ENCODE results near the gene SCNM1.

The SCNM1 gene, protein sequence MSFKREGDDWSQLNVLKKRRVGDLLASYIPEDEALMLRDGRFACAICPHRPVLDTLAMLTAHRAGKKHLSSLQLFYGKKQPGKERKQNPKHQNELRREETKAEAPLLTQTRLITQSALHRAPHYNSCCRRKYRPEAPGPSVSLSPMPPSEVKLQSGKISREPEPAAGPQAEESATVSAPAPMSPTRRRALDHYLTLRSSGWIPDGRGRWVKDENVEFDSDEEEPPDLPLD

DNA sequence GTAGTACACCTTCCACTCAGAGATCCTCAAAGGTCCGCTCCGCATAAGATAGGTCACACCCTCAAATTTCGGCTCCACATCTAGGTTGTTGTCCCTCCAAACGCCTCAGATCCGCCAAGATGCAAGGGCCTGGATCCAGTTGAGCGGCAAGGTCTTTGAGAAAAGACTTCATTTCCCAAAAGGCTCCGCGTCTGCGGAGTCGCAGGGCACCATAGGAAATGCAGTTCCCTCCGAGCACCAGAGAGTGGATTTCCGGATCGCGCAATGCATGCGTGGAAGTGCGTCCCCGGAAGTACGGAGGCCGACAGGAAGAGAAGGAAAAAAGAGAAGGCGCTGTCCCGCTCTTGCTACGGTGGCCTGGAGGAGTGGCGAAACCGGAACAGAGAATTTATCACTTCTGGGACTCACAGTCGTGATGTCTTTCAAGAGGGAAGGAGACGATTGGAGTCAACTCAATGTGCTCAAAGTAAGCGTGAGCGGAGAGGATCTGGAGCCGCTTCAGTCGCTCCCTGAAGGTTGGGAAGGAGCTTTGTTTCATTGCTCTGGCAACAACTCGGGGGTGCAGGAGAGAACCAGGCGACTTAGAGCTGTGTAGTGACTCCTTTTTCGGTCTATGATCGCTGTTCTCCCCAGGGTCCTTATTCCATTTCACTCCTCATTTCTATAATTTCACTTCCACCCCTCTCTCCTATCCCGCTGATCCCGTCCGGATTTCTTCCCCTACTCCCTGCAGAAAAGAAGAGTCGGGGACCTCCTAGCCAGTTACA lies at the start of gene SCNM1, which contains the start of gene LYSMD1:
Gene SCNM1, plus strand, starts transcription at position 407 of the 767 bp plus-strand sequence. Its CDS starts 9 bp downstream, at position 416.
Gene LYSMD1, minus strand, starts transcription at position 165 of the 767 bp plus-strand sequence. CDS start 644 bp downstream, outside the sequence.
- H3K36me3 ChIP-seq (ENCODE audit: control insufficient read depth, insufficient read depth, low read length), result peaks cover 5% of the 10 kb centered on the region
- peak within 1 kb of the TSS; percentile 81 for H3K9ac ChIP-seq (ENCODE audit: low read length)
- peaks cover 11% of the 10 kb centered on the region for H3K4me1 ChIP-seq (ENCODE audit: control insufficient read depth, insufficient read depth, low read length)
- H3K27me3 ChIP-seq (ENCODE audit: control insufficient read depth, insufficient read depth, low read length), result no peaks in the 10 kb centered on the region
- peak within 1 kb of the TSS; percentile 73 for H3K4me3 ChIP-seq (ENCODE audit: low read length)
- H3K9me3 ChIP-seq (ENCODE audit: control insufficient read depth, low read length), result no peaks in the 10 kb centered on the region

DNA sequence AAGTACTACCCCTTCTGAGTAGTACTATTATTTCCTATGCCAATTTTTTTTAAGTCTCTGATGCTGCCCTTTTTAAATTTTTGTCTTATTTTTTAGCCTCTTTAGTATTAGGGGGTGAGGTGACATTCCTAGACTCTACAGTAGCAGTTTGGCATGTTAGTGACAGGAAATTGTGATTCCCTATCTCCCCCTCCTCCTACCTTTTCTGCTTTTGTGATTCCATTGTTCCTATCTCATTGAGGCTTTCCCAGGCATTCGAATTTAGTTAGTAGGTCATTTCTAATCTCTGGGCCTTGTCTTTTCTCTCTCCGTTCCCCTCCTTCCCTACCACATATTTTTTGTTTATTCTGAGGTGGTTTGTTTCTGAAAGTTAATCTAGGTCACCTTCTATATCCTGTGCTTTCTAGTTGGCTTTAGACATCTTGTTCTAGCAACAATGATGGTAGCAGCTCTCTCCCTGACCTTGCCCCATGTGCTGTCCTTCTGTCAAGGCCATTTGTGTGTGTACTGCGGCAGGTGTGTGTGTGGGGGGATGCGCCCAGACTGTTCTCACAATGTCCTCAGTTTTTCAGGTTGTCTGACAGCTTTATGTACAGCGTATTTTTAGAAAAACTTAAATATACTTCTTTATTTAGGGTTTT lies 41.1 kb upstream of the SCNM1 start:
- Histone ChIP-seq H3K4me3 (ENCODE audit: low read length) (no peak overlapping the region), H3K9ac (ENCODE audit: low read length) (no peak overlapping the region), H3K9me3 (ENCODE audit: control insufficient read depth, low read length) (no peaks in the 10 kb centered on the region), H3K4me1 (ENCODE audit: control insufficient read depth, insufficient read depth, low read length) (peaks cover 16% of the 10 kb centered on the region), H3K27me3 (ENCODE audit: control insufficient read depth, insufficient read depth, low read length) (no peaks in the 10 kb centered on the region), H3K36me3 (ENCODE audit: control insufficient read depth, insufficient read depth, low read length) (no peaks in the 10 kb centered on the region)

DNA sequence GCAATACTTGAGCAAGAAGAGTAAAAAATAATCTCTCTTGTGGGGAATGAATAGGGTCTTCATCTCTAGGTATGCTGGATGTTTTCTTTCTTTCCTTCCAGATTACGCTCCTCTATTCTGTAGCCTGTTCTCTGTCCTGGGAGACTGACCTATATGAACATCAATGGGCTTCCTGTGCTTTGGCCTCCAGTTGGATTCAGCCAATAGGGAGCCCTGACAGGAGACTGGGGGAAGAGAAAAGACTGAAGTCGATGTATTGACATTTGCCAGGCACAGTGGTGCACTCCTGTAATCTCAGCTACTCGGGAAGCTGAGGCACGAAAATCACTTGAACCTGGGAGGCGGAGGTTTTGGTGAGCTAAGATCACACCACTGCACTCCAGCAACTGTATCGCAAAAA lies 37.1 kb upstream of the SCNM1 start:
- no peak overlapping the region for H3K4me3 ChIP-seq (ENCODE audit: low read length)
- peaks cover 34% of the 10 kb centered on the region for H3K27me3 ChIP-seq (ENCODE audit: control insufficient read depth, insufficient read depth, low read length)
- no peak overlapping the region for H3K9ac ChIP-seq (ENCODE audit: low read length)
- peaks cover 27% of the 10 kb centered on the region for H3K4me1 ChIP-seq (ENCODE audit: control insufficient read depth, insufficient read depth, low read length)
- H3K9me3 ChIP-seq (ENCODE audit: control insufficient read depth, low read length), result no peaks in the 10 kb centered on the region
- H3K36me3 ChIP-seq (ENCODE audit: control insufficient read depth, insufficient read depth, low read length), result no peaks in the 10 kb centered on the region

DNA sequence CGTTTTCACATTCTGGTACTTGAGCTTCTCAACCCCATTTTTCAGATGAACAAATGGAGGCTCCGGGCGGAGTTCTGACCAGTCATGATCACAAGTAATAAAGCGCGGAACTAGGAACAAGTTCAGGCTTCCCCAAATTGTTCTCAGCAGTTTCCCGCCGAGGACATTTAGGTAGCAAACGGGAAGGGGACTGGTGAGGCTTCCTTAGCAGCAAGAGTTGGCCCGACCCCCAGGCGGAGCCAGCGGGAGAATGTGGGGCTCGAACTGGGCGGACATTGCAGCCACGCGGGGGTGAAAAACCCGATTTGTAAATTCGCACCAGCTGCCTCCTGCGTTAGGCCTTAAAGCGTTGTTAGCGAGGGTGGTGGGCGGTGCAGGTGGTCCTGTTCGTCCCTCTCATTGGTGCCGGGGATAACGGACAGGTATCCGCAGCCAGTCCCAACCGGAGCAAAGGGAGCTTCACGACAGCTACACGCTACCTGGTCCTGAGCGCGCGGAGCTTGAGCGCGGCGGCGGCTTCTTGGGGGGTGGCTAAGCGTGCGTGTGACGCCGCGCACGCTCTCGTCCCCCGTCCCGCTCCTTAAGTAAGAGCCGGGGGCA lies 34.9 kb upstream of the SCNM1 start:
- Histone ChIP-seq H3K36me3 (ENCODE audit: control insufficient read depth, insufficient read depth, low read length) (no peaks in the 10 kb centered on the region), H3K4me3 (ENCODE audit: low read length) (peak overlapping the region; percentile 36), H3K9ac (ENCODE audit: low read length) (peak overlapping the region; percentile 51), H3K9me3 (ENCODE audit: control insufficient read depth, low read length) (no peaks in the 10 kb centered on the region), H3K27me3 (ENCODE audit: control insufficient read depth, insufficient read depth, low read length) (peaks cover 34% of the 10 kb centered on the region), H3K4me1 (ENCODE audit: control insufficient read depth, insufficient read depth, low read length) (peaks cover 16% of the 10 kb centered on the region)

DNA sequence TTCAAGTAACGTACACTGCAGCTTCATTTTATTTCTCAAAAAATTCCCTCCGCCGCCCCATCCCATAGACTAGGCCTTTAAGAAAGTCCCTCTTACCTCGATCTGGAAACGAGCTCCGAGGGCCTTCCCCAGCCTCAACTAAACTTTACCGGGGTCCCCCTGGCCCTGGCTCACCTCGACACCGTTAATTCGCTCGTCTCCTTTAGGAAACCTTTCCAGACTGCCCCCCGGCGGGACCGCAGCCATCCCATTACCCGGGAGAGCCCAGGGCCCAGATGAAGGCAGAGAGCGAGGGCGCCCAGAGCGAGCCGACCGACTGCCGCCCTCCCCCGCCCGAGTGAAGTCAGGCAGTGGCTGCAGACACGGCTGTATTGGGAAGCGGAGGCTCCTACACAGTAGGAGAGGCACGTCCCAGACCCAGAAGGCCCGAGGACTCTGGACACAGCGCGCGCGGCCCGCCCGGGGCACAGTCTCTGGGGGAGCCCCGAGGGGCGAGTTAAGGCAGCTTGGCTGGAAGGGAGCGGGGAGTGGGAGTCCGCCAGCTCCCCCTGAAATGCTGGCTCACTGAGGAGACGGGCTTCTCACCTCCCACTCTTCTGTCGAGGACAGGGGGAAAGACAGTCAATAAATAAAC lies 34.1 kb upstream of the SCNM1 start:
- peak overlapping the region; percentile 51 for H3K9ac ChIP-seq (ENCODE audit: low read length)
- no peaks in the 10 kb centered on the region for H3K9me3 ChIP-seq (ENCODE audit: control insufficient read depth, low read length)
- peaks cover 34% of the 10 kb centered on the region for H3K27me3 ChIP-seq (ENCODE audit: control insufficient read depth, insufficient read depth, low read length)
- no peaks in the 10 kb centered on the region for H3K36me3 ChIP-seq (ENCODE audit: control insufficient read depth, insufficient read depth, low read length)
- H3K4me1 ChIP-seq (ENCODE audit: control insufficient read depth, insufficient read depth, low read length), result peaks cover 11% of the 10 kb centered on the region
- peak overlapping the region; percentile 36 for H3K4me3 ChIP-seq (ENCODE audit: low read length)

DNA sequence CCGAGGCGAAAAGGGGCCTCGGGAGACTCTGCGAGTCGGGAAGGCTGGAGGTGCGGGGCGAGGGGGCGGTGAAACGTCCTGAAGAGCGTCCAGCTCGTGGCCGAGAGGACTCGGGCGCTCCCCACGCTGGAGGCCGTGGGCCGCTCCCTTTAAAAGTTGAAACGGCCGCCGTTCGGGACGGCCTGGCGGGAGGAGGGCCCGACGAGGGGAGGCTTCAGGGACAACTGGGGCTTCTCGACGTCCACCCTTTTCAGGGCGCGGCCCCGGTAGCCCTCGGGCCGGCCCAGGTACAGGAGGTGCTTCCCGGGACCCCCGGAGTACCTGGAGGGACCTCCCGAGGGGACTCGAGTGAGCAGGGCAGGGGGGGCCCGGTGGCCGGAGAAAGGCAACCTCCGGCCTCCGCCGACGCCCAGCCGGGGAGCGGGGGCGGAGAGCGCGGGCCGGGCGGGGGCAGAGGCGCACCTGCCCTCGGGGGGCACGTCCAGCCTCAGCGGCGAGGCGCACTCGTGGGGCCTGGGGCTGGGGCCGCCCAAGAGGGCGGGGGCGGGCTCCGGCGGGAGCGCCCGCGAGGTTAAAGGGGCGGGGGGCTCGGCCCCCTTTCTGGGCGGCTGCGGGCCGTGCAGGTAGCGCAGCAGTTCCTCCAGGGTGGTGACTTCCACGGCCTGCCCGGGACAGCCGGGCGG lies 33.5 kb upstream of the SCNM1 start:
- peak overlapping the region; percentile 51 for H3K9ac ChIP-seq (ENCODE audit: low read length)
- no peaks in the 10 kb centered on the region for H3K36me3 ChIP-seq (ENCODE audit: control insufficient read depth, insufficient read depth, low read length)
- H3K4me3 ChIP-seq (ENCODE audit: low read length), result no peak overlapping the region
- no peaks in the 10 kb centered on the region for H3K9me3 ChIP-seq (ENCODE audit: control insufficient read depth, low read length)
- H3K27me3 ChIP-seq (ENCODE audit: control insufficient read depth, insufficient read depth, low read length), result peaks cover 34% of the 10 kb centered on the region
- H3K4me1 ChIP-seq (ENCODE audit: control insufficient read depth, insufficient read depth, low read length), result peaks cover 11% of the 10 kb centered on the region

DNA sequence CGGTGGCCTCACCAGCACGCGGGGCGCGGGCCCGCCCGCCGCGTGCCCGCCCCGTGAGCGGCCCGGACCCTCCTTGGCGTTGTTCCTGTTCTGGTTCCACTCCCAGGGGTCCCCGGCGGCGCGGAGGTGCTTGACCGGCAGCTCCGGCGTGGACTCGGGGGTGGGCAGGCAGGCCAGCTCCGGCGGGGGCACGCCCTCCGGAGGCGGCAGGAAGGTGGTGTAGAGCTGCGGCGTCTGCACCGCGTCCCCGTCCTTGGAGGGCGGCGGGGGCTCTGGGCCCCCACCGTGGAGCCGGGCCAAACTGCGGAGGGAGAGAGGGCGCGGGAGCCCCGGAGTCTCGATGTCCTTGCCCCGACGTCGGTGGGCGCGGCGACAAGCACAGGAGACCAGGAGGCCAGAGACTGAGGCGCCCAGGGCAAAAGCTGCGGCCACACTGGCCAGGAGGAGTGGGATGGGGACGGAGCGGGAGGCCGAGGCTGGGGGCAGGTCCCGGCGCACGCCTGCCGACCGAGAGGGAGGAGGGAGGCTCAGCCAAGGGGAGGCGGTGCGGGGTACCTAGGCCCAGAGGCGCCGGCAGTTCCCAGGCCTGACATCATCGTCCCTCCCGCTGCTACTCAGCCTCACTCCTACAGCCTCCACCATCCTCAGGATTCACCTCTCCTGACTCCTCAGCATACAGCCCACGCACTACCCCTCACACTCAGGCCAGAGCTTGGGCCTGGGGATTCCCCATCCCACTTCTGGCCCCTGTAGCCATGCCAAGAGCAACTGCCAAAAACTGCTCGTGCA lies 32.7 kb upstream of the SCNM1 start:
- no peaks in the 10 kb centered on the region for H3K9me3 ChIP-seq (ENCODE audit: control insufficient read depth, low read length)
- H3K27me3 ChIP-seq (ENCODE audit: control insufficient read depth, insufficient read depth, low read length), result peaks cover 34% of the 10 kb centered on the region
- H3K4me1 ChIP-seq (ENCODE audit: control insufficient read depth, insufficient read depth, low read length), result peaks cover 11% of the 10 kb centered on the region
- H3K9ac ChIP-seq (ENCODE audit: low read length), result peak overlapping the region; percentile 22
- no peaks in the 10 kb centered on the region for H3K36me3 ChIP-seq (ENCODE audit: control insufficient read depth, insufficient read depth, low read length)
- no peak overlapping the region for H3K4me3 ChIP-seq (ENCODE audit: low read length)

DNA sequence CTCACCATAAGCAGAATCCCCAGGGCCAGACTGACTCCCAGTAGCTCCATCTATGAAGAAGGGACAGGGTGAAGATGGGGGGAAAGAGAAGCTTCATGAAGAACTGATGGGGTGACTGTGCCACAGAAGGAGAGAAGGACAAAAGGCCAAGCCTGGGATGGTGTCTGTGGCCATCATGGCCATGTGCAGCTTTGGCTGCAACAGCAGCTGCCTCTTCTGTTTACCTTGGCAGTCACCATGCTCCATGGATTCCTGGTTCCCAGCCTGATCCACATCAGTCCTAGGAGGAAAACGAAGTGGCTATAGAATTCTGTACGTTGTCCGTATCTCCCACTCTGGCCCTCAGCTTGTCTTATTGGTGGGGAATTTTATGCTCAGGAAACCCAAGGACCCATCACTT lies 31.5 kb upstream of the SCNM1 start:
- no peak overlapping the region for H3K4me3 ChIP-seq (ENCODE audit: low read length)
- no peaks in the 10 kb centered on the region for H3K9me3 ChIP-seq (ENCODE audit: control insufficient read depth, low read length)
- peaks cover 34% of the 10 kb centered on the region for H3K27me3 ChIP-seq (ENCODE audit: control insufficient read depth, insufficient read depth, low read length)
- H3K36me3 ChIP-seq (ENCODE audit: control insufficient read depth, insufficient read depth, low read length), result no peaks in the 10 kb centered on the region
- peaks cover 11% of the 10 kb centered on the region for H3K4me1 ChIP-seq (ENCODE audit: control insufficient read depth, insufficient read depth, low read length)
- H3K9ac ChIP-seq (ENCODE audit: low read length), result no peak overlapping the region

DNA sequence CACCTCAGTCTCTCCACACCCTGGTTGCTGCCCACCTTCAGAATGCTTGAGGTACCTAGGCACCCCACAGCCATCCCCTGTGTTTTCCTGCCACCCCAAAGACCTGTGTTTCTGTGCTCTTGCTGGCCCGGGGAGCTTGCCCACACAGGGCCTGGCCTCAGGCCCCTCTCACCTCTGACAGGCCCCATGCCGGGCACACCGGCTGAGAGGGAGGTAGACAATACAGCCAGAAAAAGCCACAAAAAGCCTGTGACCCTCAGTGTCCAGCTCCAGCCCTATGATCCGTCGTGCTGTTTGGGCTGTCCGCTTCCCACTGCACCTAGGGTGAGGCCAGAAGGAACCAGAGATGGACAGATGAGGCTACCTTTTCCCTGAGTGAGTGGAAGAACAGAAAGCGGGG lies 31.0 kb upstream of the SCNM1 start:
- Histone ChIP-seq H3K4me1 (ENCODE audit: control insufficient read depth, insufficient read depth, low read length) (peaks cover 11% of the 10 kb centered on the region), H3K4me3 (ENCODE audit: low read length) (no peak overlapping the region), H3K27me3 (ENCODE audit: control insufficient read depth, insufficient read depth, low read length) (peaks cover 34% of the 10 kb centered on the region), H3K36me3 (ENCODE audit: control insufficient read depth, insufficient read depth, low read length) (no peaks in the 10 kb centered on the region), H3K9me3 (ENCODE audit: control insufficient read depth, low read length) (no peaks in the 10 kb centered on the region), H3K9ac (ENCODE audit: low read length) (no peak overlapping the region)

DNA sequence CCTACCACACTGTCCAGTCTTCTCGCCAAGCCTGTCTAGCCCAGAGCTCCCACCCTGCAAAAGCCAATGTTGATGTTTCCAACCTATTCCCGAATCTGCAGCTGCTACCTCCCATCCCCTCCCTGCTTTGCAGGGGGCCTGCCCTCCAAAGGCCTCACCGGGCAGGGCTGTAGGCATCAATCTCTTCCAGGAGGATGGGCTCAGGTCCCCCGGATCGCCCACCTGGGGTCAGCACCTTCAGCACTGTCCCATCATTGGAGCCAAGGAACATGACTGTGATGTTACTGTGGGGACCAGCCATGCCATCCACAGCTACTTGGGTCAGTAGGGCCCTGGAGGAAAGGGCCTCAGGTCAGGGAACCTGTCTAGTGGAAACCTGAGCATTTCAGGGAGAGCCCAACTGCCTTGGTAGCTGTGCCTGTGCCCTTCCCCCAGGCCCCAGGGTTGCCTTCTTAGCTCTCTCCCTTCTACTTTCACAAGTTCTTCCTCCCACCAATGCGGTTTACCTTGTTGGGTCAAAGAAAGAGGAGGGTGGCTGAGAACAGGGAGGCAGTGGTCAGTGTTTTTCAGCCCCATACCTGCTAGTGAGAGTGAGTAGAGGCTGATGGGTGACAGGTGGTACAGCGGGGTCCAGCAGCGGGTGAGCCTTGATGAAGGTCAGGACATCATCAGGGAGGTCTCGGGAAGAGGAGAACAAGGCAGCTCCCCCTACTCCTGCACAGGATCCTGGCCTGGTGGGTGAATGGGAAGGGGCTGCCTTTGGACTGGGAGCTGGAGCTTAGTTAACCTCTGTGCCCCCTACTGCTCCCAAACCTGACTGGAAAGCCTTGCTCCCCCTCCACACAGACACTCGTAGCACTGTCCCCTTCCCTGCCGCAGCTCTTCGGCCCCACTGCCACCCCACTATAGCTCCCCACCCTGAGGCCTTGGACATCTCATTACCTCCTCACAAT lies 30.2 kb upstream of the SCNM1 start:
- Histone ChIP-seq H3K4me3 (ENCODE audit: low read length) (no peak overlapping the region), H3K9ac (ENCODE audit: low read length) (no peak overlapping the region), H3K36me3 (ENCODE audit: control insufficient read depth, insufficient read depth, low read length) (no peaks in the 10 kb centered on the region)

More for the DNA sequence above, 30.2 kb upstream of the SCNM1 start:
- Histone ChIP-seq H3K9me3 (ENCODE audit: control insufficient read depth, low read length) (no peaks in the 10 kb centered on the region), H3K27me3 (ENCODE audit: control insufficient read depth, insufficient read depth, low read length) (peaks cover 31% of the 10 kb centered on the region), H3K4me1 (ENCODE audit: control insufficient read depth, insufficient read depth, low read length) (peaks cover 11% of the 10 kb centered on the region)
